ENCODE results near the gene AMN1. TPM values are rescaled to one million over a fixed set of nuclear protein-coding genes. Genes with fewer than 3 reads are reported as not detected.

Gene AMN1
- total and polyA plus RNA-seq, 2 of the 13 experiments (the other 11 are each of a cell fraction or from before 2014, with no cell fraction given): 7.5 to 26.5 TPM

DNA sequence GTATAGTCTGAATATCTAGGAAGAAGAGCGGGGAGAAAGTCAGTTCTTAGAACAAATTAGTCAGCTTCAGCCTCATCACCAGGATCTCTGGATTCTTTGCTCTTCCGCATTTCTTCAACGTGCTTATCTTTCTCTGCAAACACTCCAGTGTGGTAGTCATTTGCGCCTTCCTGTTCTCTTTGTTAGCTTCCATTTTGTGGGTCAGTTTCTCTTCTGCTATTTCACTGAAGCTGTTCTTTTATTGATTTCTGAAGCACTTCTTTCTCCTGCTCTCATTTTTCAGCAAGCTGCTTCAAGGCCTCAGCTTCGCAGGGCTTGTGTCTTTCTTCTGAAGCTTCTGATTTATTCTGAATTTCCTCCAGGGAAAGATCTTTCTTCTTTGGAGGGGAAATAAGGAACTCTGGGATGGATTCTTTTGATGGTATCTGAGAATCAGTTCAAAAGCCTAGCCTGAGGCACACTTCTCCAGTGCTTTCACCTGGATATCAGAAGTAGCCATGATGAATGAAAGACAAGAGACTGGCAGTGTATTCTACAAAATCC is 13.5 kb downstream of the AMN1 start (continued):
- TF ChIP-seq, protein P1, sequence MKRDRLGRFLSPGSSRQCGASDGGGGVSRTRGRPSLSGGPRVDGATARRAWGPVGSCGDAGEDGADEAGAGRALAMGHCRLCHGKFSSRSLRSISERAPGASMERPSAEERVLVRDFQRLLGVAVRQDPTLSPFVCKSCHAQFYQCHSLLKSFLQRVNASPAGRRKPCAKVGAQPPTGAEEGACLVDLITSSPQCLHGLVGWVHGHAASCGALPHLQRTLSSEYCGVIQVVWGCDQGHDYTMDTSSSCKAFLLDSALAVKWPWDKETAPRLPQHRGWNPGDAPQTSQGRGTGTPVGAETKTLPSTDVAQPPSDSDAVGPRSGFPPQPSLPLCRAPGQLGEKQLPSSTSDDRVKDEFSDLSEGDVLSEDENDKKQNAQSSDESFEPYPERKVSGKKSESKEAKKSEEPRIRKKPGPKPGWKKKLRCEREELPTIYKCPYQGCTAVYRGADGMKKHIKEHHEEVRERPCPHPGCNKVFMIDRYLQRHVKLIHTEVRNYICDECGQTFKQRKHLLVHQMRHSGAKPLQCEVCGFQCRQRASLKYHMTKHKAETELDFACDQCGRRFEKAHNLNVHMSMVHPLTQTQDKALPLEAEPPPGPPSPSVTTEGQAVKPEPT (CRISPR knock-in tag; IDR thresholded peaks at IDR 0.05; ENCODE audit: low read depth): no peak
- TF ChIP-seq, protein P2, sequence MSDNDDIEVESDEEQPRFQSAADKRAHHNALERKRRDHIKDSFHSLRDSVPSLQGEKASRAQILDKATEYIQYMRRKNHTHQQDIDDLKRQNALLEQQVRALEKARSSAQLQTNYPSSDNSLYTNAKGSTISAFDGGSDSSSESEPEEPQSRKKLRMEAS (IDR thresholded peaks at IDR 0.05): 0 out of 2 replicates have a peak, but pooled peaks have one; percentile 22
- TF ChIP-seq HNF4G (IDR thresholded peaks at IDR 0.05; ENCODE audit: borderline replicate concordance, low read depth, low read length) (no peak), HNF4G (CRISPR knock-in tag; IDR thresholded peaks at IDR 0.05; ENCODE audit: borderline replicate concordance, low read depth) (no peak), ZNF451 (CRISPR knock-in tag; IDR thresholded peaks at IDR 0.05) (no peak), ZNF333 (CRISPR knock-in tag; IDR thresholded peaks at IDR 0.05; ENCODE audit: borderline replicate concordance) (no peak), ZBTB38 (CRISPR knock-in tag; IDR thresholded peaks at IDR 0.05) (no peak), RELA (CRISPR knock-in tag; IDR thresholded peaks at IDR 0.05) (no peak), LCORL (IDR thresholded peaks at IDR 0.05) (no peak), LCORL (CRISPR knock-in tag; IDR thresholded peaks at IDR 0.05) (no peak), NRL (CRISPR knock-in tag; IDR thresholded peaks at IDR 0.05; ENCODE audit: borderline replicate concordance) (no peak), IRF2 (CRISPR knock-in tag; IDR thresholded peaks at IDR 0.05) (peak; percentile 32), ZEB1 (IDR thresholded peaks at IDR 0.05; ENCODE audit: insufficient replicate concordance, low read depth) (no peak), POLR2G (IDR thresholded peaks at IDR 0.05; ENCODE audit: low read depth, low read length) (no peak)
- TF ChIP-seq, protein P3, sequence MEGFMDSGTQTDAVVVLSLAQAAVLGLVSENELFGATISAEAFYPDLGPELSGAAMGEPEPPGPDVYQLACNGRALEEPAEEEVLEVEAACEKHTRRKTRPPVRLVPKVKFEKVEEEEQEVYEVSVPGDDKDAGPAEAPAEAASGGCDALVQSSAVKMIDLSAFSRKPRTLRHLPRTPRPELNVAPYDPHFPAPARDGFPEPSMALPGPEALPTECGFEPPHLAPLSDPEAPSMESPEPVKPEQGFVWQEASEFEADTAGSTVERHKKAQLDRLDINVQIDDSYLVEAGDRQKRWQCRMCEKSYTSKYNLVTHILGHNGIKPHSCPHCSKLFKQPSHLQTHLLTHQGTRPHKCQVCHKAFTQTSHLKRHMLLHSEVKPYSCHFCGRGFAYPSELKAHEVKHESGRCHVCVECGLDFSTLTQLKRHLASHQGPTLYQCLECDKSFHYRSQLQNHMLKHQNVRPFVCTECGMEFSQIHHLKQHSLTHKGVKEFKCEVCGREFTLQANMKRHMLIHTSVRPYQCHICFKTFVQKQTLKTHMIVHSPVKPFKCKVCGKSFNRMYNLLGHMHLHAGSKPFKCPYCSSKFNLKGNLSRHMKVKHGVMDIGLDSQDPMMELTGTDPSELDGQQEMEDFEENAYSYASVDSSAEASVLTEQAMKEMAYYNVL (CRISPR knock-in tag; IDR thresholded peaks at IDR 0.05; ENCODE audit: borderline replicate concordance): peak; percentile 54; the same call in 1 of the 2 replicates
- TF ChIP-seq, protein P4, sequence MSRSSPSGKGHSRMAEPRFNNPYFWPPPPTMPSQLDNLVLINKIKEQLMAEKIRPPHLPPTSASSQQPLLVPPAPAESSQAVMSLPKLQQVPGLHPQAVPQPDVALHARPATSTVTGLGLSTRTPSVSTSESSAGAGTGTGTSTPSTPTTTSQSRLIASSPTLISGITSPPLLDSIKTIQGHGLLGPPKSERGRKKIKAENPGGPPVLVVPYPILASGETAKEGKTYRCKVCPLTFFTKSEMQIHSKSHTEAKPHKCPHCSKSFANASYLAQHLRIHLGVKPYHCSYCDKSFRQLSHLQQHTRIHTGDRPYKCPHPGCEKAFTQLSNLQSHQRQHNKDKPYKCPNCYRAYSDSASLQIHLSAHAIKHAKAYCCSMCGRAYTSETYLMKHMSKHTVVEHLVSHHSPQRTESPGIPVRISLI (CRISPR knock-in tag; IDR thresholded peaks at IDR 0.05; ENCODE audit: borderline replicate concordance): no peak
- TF ChIP-seq, protein P5, sequence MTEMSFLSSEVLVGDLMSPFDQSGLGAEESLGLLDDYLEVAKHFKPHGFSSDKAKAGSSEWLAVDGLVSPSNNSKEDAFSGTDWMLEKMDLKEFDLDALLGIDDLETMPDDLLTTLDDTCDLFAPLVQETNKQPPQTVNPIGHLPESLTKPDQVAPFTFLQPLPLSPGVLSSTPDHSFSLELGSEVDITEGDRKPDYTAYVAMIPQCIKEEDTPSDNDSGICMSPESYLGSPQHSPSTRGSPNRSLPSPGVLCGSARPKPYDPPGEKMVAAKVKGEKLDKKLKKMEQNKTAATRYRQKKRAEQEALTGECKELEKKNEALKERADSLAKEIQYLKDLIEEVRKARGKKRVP (CRISPR knock-in tag; IDR thresholded peaks at IDR 0.05): no peak
- TF ChIP-seq, protein P6, sequence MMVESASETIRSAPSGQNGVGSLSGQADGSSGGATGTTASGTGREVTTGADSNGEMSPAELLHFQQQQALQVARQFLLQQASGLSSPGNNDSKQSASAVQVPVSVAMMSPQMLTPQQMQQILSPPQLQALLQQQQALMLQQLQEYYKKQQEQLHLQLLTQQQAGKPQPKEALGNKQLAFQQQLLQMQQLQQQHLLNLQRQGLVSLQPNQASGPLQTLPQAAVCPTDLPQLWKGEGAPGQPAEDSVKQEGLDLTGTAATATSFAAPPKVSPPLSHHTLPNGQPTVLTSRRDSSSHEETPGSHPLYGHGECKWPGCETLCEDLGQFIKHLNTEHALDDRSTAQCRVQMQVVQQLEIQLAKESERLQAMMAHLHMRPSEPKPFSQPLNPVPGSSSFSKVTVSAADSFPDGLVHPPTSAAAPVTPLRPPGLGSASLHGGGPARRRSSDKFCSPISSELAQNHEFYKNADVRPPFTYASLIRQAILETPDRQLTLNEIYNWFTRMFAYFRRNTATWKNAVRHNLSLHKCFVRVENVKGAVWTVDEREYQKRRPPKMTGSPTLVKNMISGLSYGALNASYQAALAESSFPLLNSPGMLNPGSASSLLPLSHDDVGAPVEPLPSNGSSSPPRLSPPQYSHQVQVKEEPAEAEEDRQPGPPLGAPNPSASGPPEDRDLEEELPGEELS (CRISPR knock-in tag; IDR thresholded peaks at IDR 0.05): peak; percentile 38; the same call in 1 of the 2 replicates
- TF ChIP-seq, protein P7, sequence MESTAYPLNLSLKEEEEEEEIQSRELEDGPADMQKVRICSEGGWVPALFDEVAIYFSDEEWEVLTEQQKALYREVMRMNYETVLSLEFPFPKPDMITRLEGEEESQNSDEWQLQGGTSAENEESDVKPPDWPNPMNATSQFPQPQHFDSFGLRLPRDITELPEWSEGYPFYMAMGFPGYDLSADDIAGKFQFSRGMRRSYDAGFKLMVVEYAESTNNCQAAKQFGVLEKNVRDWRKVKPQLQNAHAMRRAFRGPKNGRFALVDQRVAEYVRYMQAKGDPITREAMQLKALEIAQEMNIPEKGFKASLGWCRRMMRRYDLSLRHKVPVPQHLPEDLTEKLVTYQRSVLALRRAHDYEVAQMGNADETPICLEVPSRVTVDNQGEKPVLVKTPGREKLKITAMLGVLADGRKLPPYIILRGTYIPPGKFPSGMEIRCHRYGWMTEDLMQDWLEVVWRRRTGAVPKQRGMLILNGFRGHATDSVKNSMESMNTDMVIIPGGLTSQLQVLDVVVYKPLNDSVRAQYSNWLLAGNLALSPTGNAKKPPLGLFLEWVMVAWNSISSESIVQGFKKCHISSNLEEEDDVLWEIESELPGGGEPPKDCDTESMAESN (CRISPR knock-in tag; conservative IDR thresholded peaks at IDR 0.05): no peak

Data from HepG2 (cell line).